Gastrocnemius medialis (tissue), 4 donors: Measurements from ENCODE around the gene AOC1. TPM values are rescaled to one million over a fixed set of nuclear protein-coding genes. Genes with fewer than 3 reads are reported as not detected.
"Not testable (repeated sequence)": the region's sequence is repeated elsewhere in the genome, so short reads cannot be mapped to it uniquely, and the experiment has no call there.

Source experiments
- ATAC-seq, 2 donors: fragments of 150-250 bp; one replicate each; pipeline ENCODE4 v1.9.1; 2016
- DNase-seq, 2 donors: peaks; one replicate each; pipeline ENCODE4 v3.0.0-alpha.2; 2019
- H3K27ac ChIP-seq, 4 donors: fragments of 200-600 bp; sonication (generic); 1 replicate in 1 of 4; 2 replicates in 3 of 4; pipeline ENCODE4 v1.5.1; 2016 to 2018; ENCODE audit warnings: mild to moderate bottlenecking in 2 of 4, moderate library complexity in 1 of 4
- H3K27me3 ChIP-seq, 3 donors: fragments of 200-600 bp; sonication (generic) in 2 of 3; 1 replicate in 1 of 3; 2 replicates in 2 of 3; pipeline versions ENCODE4 v1.5.1 to v1.6.0; 2016 to 2019; ENCODE audit warnings: mild to moderate bottlenecking in 1 of 3, moderate library complexity in 1 of 3
- H3K36me3 ChIP-seq, 2 donors: fragments of 200-600 bp; sonication (generic) in 1 of 2; one replicate each; pipeline ENCODE4 v1.5.1; 2017 to 2018
- H3K4me1 ChIP-seq, 2 donors: fragments of 200-600 bp; sonication (generic) in 1 of 2; one replicate each; pipeline ENCODE4 v1.5.1; 2016 to 2017; ENCODE audit warnings: mild to moderate bottlenecking in 2 of 2
- H3K4me3 ChIP-seq, 4 donors: fragments of 200-600 bp; sonication (generic) in 3 of 4; 1 replicate in 1 of 4; 2 replicates in 3 of 4; pipeline ENCODE4 v1.5.1; 2016 to 2019; ENCODE audit warnings: mild to moderate bottlenecking in 2 of 4
- H3K9me3 ChIP-seq, 3 donors: fragments of 200-600 bp; sonication (generic) in 2 of 3; 1 replicate in 1 of 3; 2 replicates in 2 of 3; pipeline ENCODE4 v1.5.1; 2016 to 2019
- CTCF ChIP-seq, 5 experiments: fragments of 450-650 bp in 3 of 5; fragments of 200-600 bp in 2 of 5; sonication (generic) in 2 of 5; IDR thresholded peaks in 4 of 5; conservative IDR thresholded peaks in 1 of 5; 1 replicate in 4 of 5; 2 replicates in 1 of 5; pipeline ENCODE4 v1.5.1; 2016 to 2019; ENCODE audit warnings: antibody characterized with exemption in 5 of 5, mild to moderate bottlenecking in 3 of 5, moderate library complexity in 3 of 5
- POLR2A ChIP-seq, 2 donors: fragments of 450-650 bp; IDR thresholded peaks; one replicate each; pipeline ENCODE4 v1.6.1; 2017; ENCODE audit warnings: antibody characterized with exemption in 2 of 2, mild to moderate bottlenecking in 2 of 2, moderate library complexity in 2 of 2
- in situ Hi-C, 4 donors: fragments of 200-750 bp; cut with MboI; loops; one replicate each; pipeline versions ENCODE4 v1.15.0 to v1.8.0; 2017; ENCODE audit warnings: low sequenced_read_pairs in 4 of 4
- intact Hi-C: fragments of 100-400 bp; cut with DNase I; formaldehyde crosslinking; loops from one replicate; pipeline ENCODE4 v1.15.1; 2023; ENCODE audit warnings: low total_unique reads
- total RNA-seq, 4 donors: library from RNA; depleted of rRNA; stranded (reverse); fragments of >200 nt; gene quantifications; one replicate each; pipeline versions ENCODE4 v1.1.0 to v1.2.3, GENCODE V29; 2016

Gene AOC1
- total RNA-seq, 4 donors from 2014 or later = 1.6 TPM; not detected in 3

- Histone ChIP-seq H3K4me3 (no peak overlapping the region), H3K27me3 (peaks cover under 1 to 15% (median 3%) of the 10 kb centered on the region in 3 donors), H3K9me3 (no peaks in the 10 kb centered on the region), H3K27ac (no peak overlapping the region), H3K36me3 (no peaks in the 10 kb centered on the region), H3K4me1 (no peaks in the 10 kb centered on the region)
- no peak for TF ChIP-seq CTCF (IDR thresholded peaks at IDR 0.05 in 4 of 5, conservative IDR thresholded peaks at IDR 0.05 in 1 of 5)
- TF ChIP-seq POLR2A (IDR thresholded peaks at IDR 0.05) = no peak
- intact Hi-C loops = no loop called here
- in situ Hi-C loops = no loop called here
- DNase-seq (no peak), ATAC-seq (no peak)
These were observed 45.9 kb upstream of the AOC1 start for GRCh38 chr7:150806454-150806853.

- Histone ChIP-seq H3K27ac (no peak overlapping the region), H3K4me3 (no peak overlapping the region), H3K4me1 (no peaks in the 10 kb centered on the region), H3K36me3 (no peaks in the 10 kb centered on the region), H3K9me3 (no peaks in the 10 kb centered on the region), H3K27me3 (peaks cover 0 to 13% (median 0%) of the 10 kb centered on the region in 3 donors)
- TF ChIP-seq POLR2A (IDR thresholded peaks at IDR 0.05) (no peak), CTCF (IDR thresholded peaks at IDR 0.05 in 4 of 5, conservative IDR thresholded peaks at IDR 0.05 in 1 of 5) (no peak)
- intact Hi-C loops = no loop called here
- no peak for ATAC-seq
- in situ Hi-C loops = no loop called here
- DNase-seq = no peak
These were observed 45.5 kb upstream of the AOC1 start for GRCh38 chr7:150806863-150807262.

- H3K36me3 ChIP-seq, H3K4me1 ChIP-seq, intact Hi-C loops, H3K9me3 ChIP-seq, in situ Hi-C loops, H3K27ac ChIP-seq, DNase-seq, H3K4me3 ChIP-seq, H3K27me3 ChIP-seq, ATAC-seq: not testable (repeated sequence)
These were observed 44.5 kb upstream of the AOC1 start for GRCh38 chr7:150807616-150808438.

- Histone ChIP-seq H3K4me1 (no peaks in the 10 kb centered on the region), H3K27ac (no peak overlapping the region), H3K27me3 (peaks cover 0 to 3% (median 0%) of the 10 kb centered on the region in 3 donors), H3K9me3 (no peaks in the 10 kb centered on the region), H3K4me3 (no peak overlapping the region), H3K36me3 (no peaks in the 10 kb centered on the region)
- ATAC-seq = no peak
- DNase-seq = no peak
- TF ChIP-seq POLR2A (IDR thresholded peaks at IDR 0.05) (no peak), CTCF (IDR thresholded peaks at IDR 0.05 in 4 of 5, conservative IDR thresholded peaks at IDR 0.05 in 1 of 5) (no peak)
- in situ Hi-C loops = no loop called here
- intact Hi-C loops = no loop called here
These were observed 37.9 kb upstream of the AOC1 start for GRCh38 chr7:150814328-150815001.

- intact Hi-C loops = no loop called here
- Histone ChIP-seq H3K36me3 (no peaks in the 10 kb centered on the region), H3K4me1 (no peaks in the 10 kb centered on the region), H3K9me3 (no peaks in the 10 kb centered on the region), H3K4me3 (no peak overlapping the region), H3K27ac (no peak overlapping the region), H3K27me3 (peaks cover 0 to 3% (median 0%) of the 10 kb centered on the region in 3 donors)
- TF ChIP-seq POLR2A (IDR thresholded peaks at IDR 0.05) (no peak), CTCF (IDR thresholded peaks at IDR 0.05 in 4 of 5, conservative IDR thresholded peaks at IDR 0.05 in 1 of 5) (no peak)
- in situ Hi-C loops = no loop called here
- ATAC-seq = no peak
- no peak for DNase-seq
These were observed 33.3 kb upstream of the AOC1 start for GRCh38 chr7:150818971-150819370.
